GM10847 (cell line): ENCODE measurements around the gene KRT77.

Experiments used
- POLR2A ChIP-seq: IDR thresholded peaks from 2 replicates; pipeline ENCODE4 v1.6.1; 2011; ENCODE audit not compliant: insufficient read length; ENCODE audit errors: extremely low read depth

KRT77 gene

DNA sequence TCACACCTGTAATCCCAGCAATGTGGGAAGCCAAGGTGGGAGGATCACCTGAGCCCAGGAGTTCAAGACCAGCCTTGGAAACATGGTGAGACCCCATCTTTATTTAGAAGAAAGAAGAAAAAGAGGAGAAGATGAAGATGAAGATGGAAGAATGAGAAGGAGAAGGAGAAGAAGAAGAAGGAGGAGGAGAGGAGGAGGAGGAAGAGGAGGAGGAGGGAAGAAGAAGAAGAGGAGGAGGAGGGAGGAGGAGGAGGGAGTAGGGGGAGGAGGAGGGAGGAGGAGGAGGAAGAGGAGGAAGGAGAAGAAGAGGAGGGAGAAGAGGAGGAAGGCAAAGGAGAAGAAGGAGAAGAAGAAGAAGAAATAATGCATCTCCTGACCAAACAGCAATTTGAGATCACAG, 14.1 kb downstream of the KRT77 start:
- no peak for TF ChIP-seq POLR2A

DNA sequence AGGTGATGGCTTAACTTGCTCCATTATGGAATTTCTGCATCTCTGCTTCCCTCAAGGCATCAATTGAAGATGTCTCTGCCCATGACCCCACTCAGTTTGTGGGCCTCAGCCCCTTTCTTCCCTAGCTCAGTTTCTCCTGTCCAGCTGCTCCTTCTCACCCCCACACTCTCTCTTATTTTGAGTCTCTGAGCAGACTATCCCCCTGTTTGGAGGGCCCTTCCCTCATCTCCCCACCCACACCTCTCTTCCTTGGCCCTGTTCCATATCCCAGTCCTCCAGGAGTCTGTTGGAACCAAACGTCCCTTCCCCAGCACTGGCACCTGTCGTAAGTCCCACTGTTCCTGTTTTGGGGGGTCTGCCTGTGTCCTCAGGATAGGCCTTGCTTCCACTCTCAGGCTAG, 14.8 kb downstream of the KRT77 start:
- no peak for TF ChIP-seq POLR2A

DNA sequence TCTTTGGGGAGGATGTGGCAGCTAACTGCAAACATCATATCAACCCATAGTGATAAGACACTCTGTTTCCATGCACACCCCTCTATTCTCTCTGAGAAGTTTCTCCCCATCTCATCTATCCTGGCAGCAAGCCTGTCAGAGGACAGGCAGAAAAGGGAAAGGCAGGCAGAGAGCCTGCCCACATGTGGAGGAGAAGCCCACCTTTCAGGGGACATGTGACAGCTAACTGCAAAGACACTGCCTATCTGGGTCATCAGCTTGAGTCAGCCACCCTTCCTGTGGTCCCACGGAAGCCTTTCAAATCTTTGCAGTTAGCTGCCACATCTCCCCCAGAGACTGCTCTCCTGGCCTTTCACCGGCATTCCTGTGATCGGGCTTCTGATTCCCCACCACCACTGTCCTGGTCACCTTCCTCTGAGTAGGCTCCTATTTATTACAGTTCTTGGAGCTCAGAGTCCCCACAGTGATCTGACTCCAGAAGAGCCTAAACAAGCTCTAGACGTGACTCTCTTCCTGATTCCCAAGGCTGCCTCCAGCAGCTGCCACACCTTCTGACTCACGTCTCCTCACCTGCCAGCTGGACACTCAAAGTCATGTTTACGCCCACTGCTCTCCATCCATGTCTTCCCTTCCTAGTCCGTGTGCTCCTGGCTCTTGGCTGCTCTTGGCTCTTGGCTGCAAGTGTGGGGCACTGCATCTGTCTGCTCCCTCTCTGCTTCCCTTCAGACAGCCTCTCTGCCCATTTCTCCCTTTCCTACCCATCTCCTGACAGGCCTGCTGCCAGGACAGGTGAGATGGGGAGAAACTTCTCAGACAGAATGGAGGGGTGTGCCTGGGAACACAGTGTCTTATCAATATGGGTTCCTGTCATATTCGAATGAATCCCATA, 15.6 kb downstream of the KRT77 start:
- no peak for TF ChIP-seq POLR2A

GRCh38 chr12:52686756-52687487, 16.4 kb downstream of the KRT77 start:
- no peak for TF ChIP-seq POLR2A

- TF ChIP-seq POLR2A, result no peak
Measured at GRCh38 chr12:52686063-52686462, 17.3 kb downstream of the KRT77 start.

- TF ChIP-seq POLR2A, result no peak
Measured at GRCh38 chr12:52685406-52685890, 17.9 kb downstream of the KRT77 start.

DNA sequence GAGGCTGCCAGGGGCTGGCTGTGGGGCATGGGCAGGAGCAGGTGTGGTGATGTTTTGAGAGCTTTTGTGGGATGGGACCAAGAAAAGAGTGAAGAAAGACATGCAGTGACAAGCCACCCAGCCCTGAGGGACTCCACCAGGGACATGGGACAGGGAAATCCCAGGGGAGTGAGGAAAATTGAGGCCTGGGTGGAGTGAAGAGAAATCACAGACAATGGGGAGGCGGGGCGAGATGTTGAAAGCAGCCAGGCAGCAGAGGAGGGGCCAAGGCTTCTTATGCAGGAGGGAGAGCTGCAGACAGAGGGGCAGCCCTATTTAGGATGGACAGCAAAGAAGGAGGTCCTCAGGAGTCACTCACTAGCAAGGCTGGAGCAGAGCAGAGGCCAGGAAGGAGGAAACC, 18.9 kb downstream of the KRT77 start:
- TF ChIP-seq POLR2A, result no peak

- TF ChIP-seq POLR2A, result no peak
Measured at GRCh38 chr12:52683575-52684300, 19.6 kb downstream of the KRT77 start.

DNA sequence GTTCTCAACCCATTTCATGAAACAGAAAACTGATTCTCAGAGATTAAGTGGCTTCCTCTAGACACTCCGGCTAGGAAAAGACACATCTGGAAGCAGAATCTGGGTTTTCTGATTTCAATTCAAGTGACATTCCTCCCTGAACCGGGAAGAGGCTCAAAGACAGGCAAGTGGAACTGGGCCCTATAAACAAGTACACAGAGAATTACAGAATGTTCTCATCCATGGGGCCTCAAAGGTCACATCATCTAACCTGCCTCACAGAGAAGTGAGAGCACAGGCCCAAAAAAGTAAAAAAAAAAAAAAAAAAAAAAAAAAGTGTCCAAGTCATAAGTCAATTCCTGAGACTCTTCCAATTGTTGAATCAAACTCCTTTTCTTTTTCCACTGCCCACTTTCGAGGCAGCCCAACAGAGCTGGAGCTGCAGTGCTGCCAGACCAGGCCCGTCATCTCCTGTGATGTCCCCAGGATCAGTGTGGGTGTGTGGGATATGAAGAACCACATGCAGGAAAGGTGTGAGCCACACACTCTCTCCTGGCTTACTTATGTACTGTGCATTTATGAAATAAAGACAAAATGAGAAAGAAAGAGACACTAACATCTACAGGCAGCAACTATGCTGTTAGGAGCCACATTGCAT, 20.3 kb downstream of the KRT77 start:
- TF ChIP-seq POLR2A, result no peak

- TF ChIP-seq POLR2A, result no peak
Measured at GRCh38 chr12:52682381-52682660, 21.0 kb downstream of the KRT77 start.

DNA sequence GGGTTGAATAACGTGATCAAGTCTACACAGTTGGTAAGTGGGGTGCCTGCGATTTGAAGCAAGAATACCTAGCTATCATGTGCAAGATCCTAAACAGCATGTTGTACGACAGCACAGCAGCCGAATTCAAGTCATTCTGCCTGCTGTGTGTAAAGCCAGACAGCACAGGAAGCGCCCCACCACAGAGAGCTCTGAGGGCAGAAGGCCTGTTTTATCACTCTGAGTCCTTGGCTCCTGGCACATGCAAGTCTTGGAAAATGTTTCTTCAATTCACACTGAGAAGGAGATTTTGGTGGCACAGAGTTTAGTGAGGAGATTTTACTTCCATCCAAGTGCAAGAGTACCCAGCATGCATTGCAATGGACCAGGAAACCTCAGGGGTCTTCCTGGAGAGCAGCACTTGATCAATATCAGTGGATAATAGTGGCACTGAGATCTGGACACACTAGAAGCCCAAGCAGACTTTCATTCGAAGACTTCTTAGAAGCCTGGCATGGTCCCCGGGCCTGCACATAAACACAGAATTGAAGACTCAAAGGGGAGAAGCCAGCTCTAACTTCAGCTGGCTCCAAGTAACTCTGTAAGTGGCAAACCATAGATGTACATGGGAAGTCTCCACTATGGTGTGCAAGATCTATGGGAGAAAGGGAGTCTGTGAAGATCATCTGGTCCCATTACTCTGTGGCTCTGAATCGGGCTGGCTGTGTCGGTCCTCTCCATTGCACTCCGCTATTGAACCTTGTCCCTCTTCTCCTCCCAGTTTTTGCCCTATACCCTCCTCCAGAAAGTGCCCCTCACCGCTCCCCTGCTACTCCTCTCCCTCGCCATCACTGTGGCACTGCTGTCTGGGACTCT, 21.6 kb downstream of the KRT77 start:
- TF ChIP-seq POLR2A, result no peak

DNA sequence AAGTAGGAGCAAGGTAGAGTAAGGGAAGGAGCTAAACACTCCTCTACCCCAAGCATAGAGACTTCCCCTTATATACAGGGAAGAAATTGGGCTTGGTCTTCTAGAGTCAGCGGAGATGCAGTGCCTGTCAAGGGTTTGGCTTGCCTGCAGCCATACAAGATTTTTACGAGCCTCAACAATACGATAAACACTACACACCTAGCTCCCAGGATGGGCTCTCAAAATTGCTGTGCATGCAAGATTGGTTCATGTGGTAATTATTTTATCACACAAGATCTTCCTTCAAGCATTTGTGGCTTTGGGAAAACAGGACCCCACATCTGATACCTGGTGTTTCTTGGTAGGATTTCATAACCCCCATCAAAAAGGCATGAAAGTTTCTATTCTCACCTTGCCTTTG, 23.0 kb downstream of the KRT77 start, which contains the start of gene KRT1:
KRT1 (minus strand) TSS at position 45 of the 400 bp plus-strand sequence. CDS start 59 bp downstream, outside the sequence.
- TF ChIP-seq POLR2A, result no peak

DNA sequence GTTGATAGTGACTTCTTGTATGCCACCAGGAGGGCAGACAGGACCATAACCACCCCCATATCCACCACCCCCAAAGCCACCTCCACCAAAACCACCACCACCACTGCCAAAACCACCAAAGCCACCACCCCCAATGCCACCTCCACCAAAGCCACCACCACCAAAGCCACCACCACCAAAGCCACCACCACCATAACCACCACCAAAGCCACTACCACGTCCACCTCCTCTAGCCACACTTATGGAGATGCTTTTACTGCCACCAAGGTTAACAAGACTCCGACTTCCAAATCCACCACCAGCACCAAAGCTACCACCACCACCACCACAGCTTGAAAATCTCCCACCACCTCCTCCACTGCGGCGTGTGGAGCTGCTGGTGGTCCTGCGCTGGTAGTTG, 23.4 kb downstream of the KRT77 start:
- TF ChIP-seq POLR2A, result no peak

DNA sequence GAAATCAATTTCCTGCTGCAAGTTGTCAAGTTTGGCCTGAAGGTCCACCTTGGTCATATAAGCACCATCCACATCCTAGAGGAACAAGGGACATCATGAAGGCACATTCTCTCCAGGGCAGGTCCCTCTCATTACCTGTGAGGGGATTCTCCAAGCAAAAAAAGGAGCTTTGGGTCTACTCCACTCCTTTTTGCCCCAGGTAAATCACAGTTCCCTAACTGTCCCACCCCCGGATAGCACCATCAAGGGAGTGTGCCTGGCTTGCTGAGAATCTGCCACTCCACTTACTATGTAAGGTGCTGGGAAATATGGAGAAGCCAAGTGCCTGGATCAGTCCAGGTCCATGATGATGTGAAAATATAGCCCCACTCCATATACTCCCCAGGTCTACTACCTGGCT, 25.7 kb downstream of the KRT77 start:
- TF ChIP-seq POLR2A, result no peak
